Right ventricle myocardium inferior (tissue), 1 donor: ENCODE data around the gene CDH23. TPM values are rescaled to one million over a fixed set of nuclear protein-coding genes. Genes with fewer than 3 reads are reported as not detected.
A peak's percentile ranks its signal among the peaks of the same experiment; 100 is the strongest.

Experiments used
- ATAC-seq: fragments of 200-7000 bp; cut with Tn5 transposase; one replicate; pipeline ENCODE4 v1.9.1; 2020; ENCODE audit warnings: mild to moderate bottlenecking, moderate library complexity
- DNase-seq: peaks from one replicate; pipeline ENCODE4 v3.0.0; 2021; ENCODE audit errors: missing footprints
- intact Hi-C: fragments of 100-400 bp; cut with DNase I; formaldehyde crosslinking; loops from one replicate; pipeline ENCODE4 v1.11.0; 2022
- total RNA-seq: library from RNA; stranded (reverse); fragmentation: NEBNext Ultra II Directional; extraction: Animal tissue kit (Norgen Biotek cat#: 25700); gene quantifications from one replicate; pipeline ENCODE4 v1.2.1, GENCODE V29; 2021
- donor health status: DM: no; HTN: yes; CAD: no; lungs with severe emphysema.

Gene CDH23
- total RNA-seq, 1 donor from 2014 or later, result 4.8 TPM

GRCh38 chr10:71685554-71686232 is 289.0 kb downstream of the CDH23 start:
- intact Hi-C loops, result no loop called here
- DNase-seq, result no peak
- peak; percentile 51 for ATAC-seq

DNA sequence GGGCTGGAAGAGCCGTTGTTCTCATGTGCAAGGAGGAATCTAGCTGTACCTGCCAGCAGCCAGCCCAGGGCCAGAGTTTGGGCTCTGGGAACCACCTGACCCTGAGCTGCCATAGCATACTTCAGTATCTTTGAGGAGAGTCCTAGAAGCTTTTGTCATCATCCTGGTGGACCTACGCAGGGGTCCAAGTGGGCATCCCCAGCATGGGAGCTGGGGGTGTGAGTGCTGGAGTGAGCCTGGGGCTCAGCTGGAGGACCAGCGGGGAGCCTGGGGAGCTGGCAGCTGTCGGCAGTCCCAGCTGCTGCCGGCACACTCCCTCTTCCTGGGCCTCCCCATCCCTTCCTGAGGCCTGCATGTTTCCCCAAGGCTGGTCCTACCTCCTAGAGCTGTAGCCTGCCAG is 290.4 kb downstream of the CDH23 start:
- intact Hi-C loops, result no loop called here
- DNase-seq (no peak), ATAC-seq (no peak)

DNA sequence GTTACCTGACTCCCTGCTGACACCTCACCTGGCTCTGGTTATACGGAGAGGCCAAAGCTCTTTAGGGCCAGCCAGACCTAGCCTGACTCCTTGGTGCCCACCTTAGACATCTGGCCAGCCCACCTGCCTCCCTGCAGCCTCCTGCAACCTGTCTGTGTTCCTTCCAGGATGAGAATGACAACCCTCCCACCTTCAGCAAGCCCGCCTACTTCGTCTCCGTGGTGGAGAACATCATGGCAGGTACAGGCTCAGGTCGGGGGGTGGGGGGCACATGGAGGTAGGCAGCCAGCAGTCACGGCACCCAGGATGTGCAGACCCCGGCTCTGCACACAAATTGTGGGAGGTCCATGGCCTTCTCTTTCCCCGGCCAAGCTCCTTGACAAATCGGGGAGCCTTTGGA is 290.8 kb downstream of the CDH23 start:
- no peak for ATAC-seq
- intact Hi-C loops, result no loop called here
- DNase-seq, result no peak

DNA sequence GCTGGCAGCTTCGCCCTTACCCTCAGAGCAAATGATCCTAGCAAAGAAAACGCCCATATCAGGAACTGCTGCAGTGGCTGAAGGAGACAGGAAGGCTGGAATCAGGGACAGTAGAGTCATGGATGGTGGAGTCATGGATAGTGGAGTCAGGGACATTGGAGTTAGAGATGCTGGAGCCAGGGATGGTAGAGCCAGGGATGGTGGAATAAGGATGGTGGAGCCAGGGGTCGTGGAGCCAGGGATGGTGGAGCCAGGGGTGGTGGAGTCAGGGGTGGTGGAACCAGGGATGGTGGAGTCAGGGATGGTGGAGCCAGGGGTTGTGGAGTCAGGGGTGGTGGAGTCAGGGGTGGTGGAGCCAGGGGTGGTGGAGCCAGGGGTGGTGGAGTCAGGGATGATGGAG is 291.5 kb downstream of the CDH23 start:
- no peak for ATAC-seq
- DNase-seq, result no peak
- intact Hi-C loops, result no loop called here

DNA sequence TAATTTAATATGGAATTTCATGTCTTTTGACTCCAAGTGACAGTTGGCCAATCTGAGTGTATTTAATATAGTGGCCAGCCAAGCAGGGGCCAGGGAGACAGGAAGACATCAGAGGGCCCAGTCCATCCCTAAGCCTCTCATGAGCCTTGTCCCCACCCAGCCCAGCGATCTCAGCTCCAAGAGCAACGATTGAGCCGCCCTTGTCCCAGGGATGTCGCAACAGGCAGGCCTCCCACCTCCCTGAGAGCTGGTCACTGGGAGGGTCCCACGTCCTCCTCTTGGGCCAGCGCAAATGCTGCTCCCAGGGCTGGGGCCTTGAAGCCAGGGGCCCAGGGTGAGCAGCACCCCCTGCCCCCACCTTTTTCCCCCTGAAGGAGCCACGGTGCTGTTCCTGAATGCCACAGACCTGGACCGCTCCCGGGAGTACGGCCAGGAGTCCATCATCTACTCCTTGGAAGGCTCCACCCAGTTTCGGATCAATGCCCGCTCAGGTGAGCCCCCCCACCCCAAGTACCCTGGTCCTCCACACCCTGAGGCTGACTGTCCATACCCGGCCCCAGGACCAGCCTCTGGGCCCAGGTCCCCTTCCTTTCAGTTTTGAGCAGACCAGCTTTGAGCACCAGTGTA is 293.5 kb downstream of the CDH23 start:
- ATAC-seq (no peak), DNase-seq (no peak)
- intact Hi-C loops, result no loop called here

DNA sequence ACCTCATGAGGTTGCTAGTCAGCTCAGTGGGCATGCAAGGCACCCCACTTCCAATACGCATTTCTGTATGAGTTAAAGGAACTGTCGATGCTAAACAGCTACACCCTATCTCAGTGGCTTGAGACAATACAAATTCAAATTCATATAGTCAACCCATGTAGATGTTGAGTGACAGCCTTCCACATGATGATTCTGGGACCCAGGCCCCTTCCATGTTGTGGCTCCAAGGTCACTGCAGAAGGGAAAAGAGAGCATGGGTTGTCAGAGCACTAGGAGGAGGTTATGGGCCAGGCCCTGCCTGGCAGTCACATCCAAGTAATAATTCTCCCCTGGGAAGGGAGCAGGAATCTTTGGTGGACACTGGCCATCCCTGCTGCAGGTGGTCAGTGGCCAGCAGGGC is 294.7 kb downstream of the CDH23 start:
- ATAC-seq (no peak), DNase-seq (no peak)
- intact Hi-C loops, result no loop called here

DNA sequence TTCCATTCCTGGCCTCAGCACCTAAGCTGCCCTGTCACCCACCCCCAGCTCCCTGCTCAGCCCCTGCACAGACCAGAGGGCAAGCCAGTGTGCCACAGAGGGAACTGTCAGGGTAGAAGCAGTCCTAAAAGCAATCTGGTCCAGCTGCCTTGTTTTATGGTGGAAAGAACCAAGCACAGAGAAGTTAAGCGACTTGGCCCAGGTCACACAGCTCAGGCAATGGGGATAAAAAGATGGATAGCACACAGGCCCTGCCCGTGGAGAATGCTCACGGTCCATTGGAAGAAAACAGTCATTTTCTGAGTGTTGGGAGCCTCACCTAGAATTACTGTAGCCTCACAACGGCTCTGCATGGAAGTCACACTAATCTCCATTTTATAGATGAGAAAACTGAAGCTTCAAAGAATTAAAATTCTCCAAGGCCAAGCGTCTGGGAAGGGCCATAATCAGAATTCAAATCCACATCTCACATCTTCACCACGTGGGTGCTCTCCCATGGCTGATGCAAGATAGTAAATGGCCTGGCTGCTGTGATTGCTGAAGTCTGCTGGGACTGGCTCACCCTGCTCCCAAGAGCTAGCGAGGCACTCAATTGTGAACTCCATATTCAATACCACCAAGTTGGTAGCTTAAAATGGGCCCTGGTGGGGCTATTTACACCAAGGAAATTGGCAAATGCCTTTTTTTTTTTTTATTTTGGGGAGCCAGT is 296.0 kb downstream of the CDH23 start:
- ATAC-seq (no peak), DNase-seq (no peak)
- intact Hi-C loops, result no loop called here

- intact Hi-C loops, result no loop called here
- DNase-seq, result no peak
- ATAC-seq, result no peak
Observed at GRCh38 chr10:71693377-71693776, 296.7 kb downstream of the CDH23 start.

- intact Hi-C loops, result no loop called here
- no peak for ATAC-seq
- DNase-seq, result no peak
Observed at GRCh38 chr10:71694039-71694501, 297.4 kb downstream of the CDH23 start.

GRCh38 chr10:71694567-71694968 is 297.8 kb downstream of the CDH23 start:
- DNase-seq (no peak), ATAC-seq (peak; percentile 63)
- intact Hi-C loops, result no loop called here

DNA sequence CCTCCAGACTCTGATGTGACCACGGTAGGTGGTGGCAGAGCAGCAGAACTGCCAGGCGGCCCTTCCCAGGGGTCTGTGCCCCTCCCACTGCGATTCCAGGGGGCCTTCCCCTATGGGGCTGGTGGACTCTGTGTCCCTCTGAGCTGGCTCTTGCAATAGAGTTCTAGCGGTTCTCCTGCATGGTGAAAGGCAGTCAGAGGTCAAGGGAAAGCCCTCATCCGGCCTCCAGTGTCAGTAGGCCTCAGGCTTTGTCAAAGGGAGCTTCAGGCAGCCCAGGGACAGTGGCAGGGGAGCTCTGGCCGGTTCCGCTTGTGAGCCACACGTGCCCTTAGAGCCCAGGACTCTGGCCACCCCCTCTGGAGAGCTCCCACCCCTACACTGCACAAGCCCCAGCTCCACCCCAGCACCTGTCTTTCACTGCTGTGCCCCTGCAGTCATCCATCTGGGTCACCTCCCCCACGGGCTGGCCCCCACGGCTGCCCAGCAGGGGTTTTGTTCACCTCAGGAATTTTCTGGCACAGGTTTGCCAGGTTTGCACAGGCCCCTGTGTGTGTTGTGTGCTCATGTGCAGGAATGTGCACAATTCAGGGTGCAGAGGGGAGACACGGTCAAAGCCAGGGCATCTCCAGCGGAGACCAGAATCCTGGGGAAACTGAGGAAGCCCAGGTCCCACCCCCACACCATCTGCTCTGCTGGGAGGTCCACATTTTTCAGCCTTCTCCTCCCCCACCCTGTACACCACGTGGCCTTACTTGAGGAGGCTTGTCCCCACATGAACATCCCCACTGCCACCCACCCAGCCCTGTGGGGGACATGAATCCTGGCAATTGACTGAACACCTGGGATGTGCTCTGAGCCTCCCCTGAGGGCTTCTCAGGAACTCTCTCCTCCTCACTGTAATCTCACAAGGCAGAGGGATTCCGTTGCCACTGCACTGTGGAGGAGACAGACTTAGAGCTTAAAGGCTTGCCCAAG is 299.1 kb downstream of the CDH23 start:
- intact Hi-C loops, result no loop called here
- ATAC-seq (no peak), DNase-seq (no peak)

- ATAC-seq (peak; percentile 54), DNase-seq (peak; percentile 82)
- intact Hi-C loops, result no loop called here
Observed at GRCh38 chr10:71696628-71697326, 300.1 kb downstream of the CDH23 start.

DNA sequence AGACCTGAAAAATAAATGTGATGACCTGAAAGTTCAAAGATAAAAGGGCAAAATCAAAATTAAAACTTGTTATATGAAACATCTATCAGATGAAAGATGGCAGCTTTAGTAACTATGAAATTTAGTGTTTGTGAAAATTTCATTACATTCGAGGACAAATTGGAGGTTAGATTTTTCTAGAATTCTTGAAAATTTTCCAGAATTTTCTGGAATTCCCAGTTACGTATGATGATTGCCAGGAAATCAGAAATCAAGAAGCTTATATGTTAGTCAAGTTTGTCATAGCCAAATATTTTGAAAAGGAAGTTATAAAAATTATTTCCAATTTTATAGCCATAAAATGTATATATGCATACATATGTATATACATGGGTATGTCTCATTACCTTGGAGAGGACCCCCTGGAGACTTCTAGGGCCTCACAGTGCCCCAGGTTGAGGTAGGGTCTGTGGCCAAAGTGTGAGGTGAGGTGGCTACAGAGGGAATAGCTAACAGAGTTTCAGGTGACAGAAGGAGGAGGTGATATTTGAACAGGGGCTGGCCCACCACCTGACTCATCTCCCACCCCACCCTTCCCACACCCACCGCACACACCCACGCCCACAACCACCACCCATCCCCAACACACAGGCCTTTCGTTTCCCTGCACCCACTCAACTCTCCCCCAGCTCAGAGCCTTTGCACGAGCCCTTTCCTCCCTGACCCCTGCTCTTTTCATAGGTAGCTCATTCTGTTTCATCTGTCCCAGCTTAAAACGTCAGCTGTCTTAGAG is 301.4 kb downstream of the CDH23 start:
- intact Hi-C loops, result no loop called here
- DNase-seq, result no peak

GRCh38 chr10:71698737-71699136 is 302.0 kb downstream of the CDH23 start:
- DNase-seq, result no peak
- intact Hi-C loops, result no loop called here
- ATAC-seq, result no peak

More for the DNA sequence above, 301.4 kb downstream of the CDH23 start:
- ATAC-seq, result no peak

- intact Hi-C loops, result loop anchor here (5.0 kb wide), 1 partner anchor 34 kb away; no protein-coding TSS in a partner anchor
Observed at GRCh38 chr10:71700731-71701368, 304.1 kb downstream of the CDH23 start.

DNA sequence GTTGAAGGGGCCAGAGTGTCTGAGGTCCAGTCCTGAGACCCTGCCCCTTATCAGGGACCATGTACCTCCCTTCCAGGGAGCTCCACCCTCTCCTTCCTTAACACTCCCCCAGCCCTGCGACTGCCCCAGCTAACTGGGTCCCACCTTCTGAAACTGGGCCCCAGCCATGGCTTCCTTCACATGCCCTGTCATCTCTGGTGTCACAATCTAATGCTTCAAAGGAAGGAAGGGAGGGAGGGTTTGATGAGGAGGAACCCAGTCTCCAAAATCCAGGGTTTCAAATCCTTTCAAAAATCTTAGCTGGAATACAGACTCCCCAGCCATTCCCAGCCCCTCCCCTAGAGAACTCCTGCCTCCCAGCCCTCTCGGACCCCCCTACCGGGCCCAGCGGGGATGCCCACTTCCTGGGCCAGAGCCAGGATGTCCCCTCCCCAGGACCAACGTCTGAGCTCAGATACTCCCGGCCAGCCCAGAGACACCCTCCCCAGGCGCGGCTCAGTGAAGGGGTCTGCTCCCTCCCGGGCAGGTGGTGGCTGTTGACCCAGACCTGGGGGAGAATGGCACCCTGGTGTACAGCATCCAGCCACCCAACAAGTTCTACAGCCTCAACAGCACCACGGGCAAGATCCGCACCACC is 304.9 kb downstream of the CDH23 start:
- ATAC-seq, result no peak
- intact Hi-C loops, result loop anchor here (5.0 kb wide), 1 partner anchor 34 kb away; no protein-coding TSS in a partner anchor
- DNase-seq, result no peak

More at GRCh38 chr10:71700731-71701368, 304.1 kb downstream of the CDH23 start:
- ATAC-seq, result peak; percentile 64
- DNase-seq, result no peak
